SJCRH30 (cell line): ENCODE measurements around the gene KIF1B. TPM values are rescaled to one million over a fixed set of nuclear protein-coding genes. Genes with fewer than 3 reads are reported as not detected.
"Not testable (repeated sequence)": the region's sequence is repeated elsewhere in the genome, so short reads cannot be mapped to it uniquely, and the experiment has no call there.

Experiments
- DNase-seq, 2 experiments: peaks; one replicate each; pipeline ENCODE4 v3.0.0-alpha.2; 2015 to 2020
- H3K27ac ChIP-seq: fragments of 250-450 bp; sonication (Bioruptor Pico); 2 replicates; pipeline ENCODE4 v1.5.1; 2020; ENCODE audit warnings: mild to moderate bottlenecking, moderate library complexity
- H3K27me3 ChIP-seq: fragments of 250-450 bp; sonication (Bioruptor Pico); 2 replicates; pipeline ENCODE4 v1.5.1; 2020; ENCODE audit warnings: mild to moderate bottlenecking, moderate library complexity
- H3K36me3 ChIP-seq: fragments of 250-450 bp; sonication (Bioruptor Pico); 2 replicates; pipeline ENCODE4 v1.5.1; 2020; ENCODE audit warnings: mild to moderate bottlenecking, moderate library complexity
- H3K4me1 ChIP-seq: fragments of 250-450 bp; sonication (Bioruptor Pico); 2 replicates; pipeline ENCODE4 v1.5.1; 2020; ENCODE audit warnings: mild to moderate bottlenecking, moderate library complexity
- H3K4me3 ChIP-seq: fragments of 250-450 bp; sonication (Bioruptor Pico); 2 replicates; pipeline ENCODE4 v1.5.1; 2020; ENCODE audit warnings: mild to moderate bottlenecking, moderate library complexity
- H3K9me3 ChIP-seq: fragments of 250-450 bp; sonication (Bioruptor Pico); replicated peaks from 2 replicates; pipeline ENCODE4 v1.5.1; 2020; ENCODE audit warnings: mild to moderate bottlenecking, moderate library complexity
- total RNA-seq: library from RNA; depleted of rRNA; stranded (reverse); fragments of >200 nt; shearing (Covaris generic); gene quantifications from 2 replicates; pipeline ENCODE4 v1.2.3, GENCODE V29; 2014

KIF1B gene
- total RNA-seq, 1 experiment from 2014 or later = 54.8 TPM

DNA sequence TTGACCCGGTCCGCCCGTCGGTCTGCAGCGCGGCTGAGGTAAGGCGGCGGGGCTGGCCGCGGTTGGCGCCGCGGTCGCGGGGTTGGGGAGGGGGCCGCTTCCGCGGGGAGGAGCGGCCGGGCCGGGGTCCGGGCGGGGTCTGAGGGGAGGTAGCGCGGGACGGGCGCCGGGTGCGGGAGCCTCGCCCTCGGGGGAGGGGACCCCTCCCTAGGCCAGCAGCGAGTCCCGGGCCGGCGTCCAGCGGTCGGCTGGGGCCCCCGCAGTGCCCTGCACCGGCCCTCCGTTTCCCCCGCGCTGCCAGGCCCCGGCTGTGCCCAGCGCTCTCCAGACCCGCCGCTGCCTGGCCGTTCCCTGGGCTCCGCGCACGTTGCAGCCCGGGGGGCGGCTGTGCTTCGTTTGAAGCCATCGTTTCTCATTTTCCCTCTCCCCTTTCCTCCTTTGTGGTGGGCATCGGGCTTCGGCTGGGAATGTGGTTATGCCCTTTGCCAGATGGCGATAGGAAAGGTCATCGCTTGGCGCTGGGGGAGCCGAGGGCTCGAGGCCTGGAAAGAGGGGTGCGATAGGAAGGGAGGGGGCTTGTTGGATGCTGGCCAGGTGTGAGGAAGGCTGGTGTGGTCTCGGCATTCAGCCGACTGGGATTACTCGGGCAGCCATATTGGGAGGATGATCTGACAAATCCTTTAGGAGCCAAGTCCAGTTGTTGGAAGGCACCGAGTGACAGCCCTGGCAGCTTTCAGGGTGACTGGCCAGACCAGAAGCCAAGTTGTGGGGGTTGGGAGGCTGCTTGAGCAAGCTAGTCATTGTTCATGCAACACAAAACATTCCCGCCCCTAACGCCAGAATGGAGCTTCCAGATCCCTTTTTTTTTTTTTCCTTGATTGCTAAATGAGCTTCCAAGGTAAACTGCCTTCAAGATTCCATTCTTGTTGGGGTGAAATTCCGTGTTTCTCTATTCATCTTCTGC is 753 bp downstream of the KIF1B start:
- DNase-seq = peak; percentile 79 to 86
- Histone ChIP-seq H3K36me3 (peaks cover 2% of the 10 kb centered on the region; the same call in 1 of the 2 replicates), H3K27me3 (no peaks in the 10 kb centered on the region), H3K4me3 (peak overlapping the region; percentile 98), H3K4me1 (peaks cover 9% of the 10 kb centered on the region), H3K27ac (peak overlapping the region; percentile 89), H3K9me3 (no peaks in the 10 kb centered on the region)

DNA sequence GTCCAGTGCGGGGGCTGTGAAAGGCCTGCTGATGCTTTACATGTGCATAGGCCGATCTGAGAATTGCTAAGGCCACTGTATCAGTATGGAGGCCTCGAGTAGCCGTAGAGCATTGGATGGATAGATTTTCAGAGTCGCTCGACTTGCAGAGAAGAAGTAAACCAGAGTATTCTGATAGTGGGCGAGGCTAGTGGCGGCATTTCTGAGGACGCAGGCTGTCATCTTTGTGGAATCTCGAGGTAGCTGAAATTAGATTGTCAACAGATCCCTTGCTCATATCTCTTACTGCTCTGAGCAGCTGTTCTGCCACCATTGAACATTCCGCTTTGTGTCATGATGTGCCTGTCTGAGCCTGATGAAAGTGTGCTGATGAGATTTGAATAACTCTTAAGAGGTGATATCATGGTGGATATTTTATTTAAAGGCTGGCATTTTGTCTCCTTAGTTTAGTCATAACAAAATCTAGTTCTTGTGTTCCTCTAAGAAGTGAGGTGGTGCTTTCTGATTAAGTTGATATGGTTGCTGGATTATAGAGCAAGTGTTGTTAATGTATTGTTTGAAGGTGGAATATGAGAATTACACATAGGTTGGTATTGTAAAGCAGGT is 1.5 kb downstream of the KIF1B start:
- H3K36me3 ChIP-seq = peaks cover 2% of the 10 kb centered on the region; the same call in 1 of the 2 replicates
- H3K4me1 ChIP-seq = peaks cover 9% of the 10 kb centered on the region
- no peaks in the 10 kb centered on the region for H3K27me3 ChIP-seq
- no peaks in the 10 kb centered on the region for H3K9me3 ChIP-seq
- peak overlapping the region; percentile 89 for H3K27ac ChIP-seq
- H3K4me3 ChIP-seq = peak overlapping the region; percentile 98
- DNase-seq = peak; percentile 62 to 74

DNA sequence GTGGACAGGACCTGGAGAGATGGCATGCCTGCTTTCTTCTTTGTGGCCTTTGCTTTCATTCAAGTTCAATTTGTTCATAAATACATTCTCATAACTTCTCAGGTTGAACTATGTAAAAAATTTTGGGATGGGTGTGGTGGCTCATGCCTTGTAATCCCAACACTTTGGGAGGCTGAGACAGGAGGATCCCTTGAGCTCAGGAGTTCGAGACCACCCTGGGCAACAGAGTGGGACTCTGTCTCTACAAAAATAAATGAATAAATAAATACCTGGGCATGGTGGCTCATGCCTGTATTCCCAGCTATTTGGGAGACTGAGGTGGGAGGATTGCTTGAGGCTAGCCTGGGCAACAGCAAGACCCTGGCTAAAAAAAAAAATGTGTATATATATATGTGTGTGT is 2.1 kb downstream of the KIF1B start:
- peak overlapping the region; percentile 89 for H3K27ac ChIP-seq
- H3K27me3 ChIP-seq = no peaks in the 10 kb centered on the region
- no peaks in the 10 kb centered on the region for H3K9me3 ChIP-seq
- H3K4me1 ChIP-seq = peaks cover 9% of the 10 kb centered on the region
- H3K36me3 ChIP-seq = peaks cover 2% of the 10 kb centered on the region; the same call in 1 of the 2 replicates
- no peak for DNase-seq
- H3K4me3 ChIP-seq = peak overlapping the region; percentile 98

DNA sequence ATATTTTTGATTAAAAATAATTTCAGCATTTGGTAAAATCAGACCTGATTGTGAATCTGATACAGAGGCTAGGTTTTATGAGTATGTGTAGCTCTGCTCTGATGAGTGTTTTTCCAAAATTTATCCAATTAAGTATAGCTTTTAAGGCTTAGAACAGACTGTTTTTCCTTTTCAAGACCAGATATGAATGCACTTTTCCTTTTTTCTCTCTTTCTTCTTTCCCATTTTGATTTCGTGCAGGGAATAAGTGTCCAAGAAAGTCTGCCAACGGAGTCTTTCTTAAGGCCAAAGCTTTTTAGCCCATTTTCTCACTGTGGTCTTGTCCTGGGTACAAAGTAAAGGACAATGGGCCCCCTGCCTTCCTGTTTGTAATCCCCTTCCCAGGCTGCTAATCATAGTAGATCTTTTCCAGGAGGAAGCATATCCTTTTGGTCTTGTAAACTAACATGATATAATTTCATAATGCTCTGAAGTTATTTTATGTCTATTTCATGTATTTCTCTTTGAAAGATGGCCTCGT is 2.9 kb downstream of the KIF1B start:
- H3K36me3 ChIP-seq = peaks cover 2% of the 10 kb centered on the region; the same call in 1 of the 2 replicates
- H3K4me1 ChIP-seq = peaks cover 9% of the 10 kb centered on the region
- H3K4me3 ChIP-seq = no peak overlapping the region
- H3K27ac ChIP-seq = no peak overlapping the region
- no peaks in the 10 kb centered on the region for H3K27me3 ChIP-seq
- no peaks in the 10 kb centered on the region for H3K9me3 ChIP-seq
- DNase-seq = no peak

GRCh38 chr1:10216090-10216749 is 5.8 kb downstream of the KIF1B start:
- H3K36me3 ChIP-seq = no peaks in the 10 kb centered on the region; the same call in 1 of the 2 replicates
- no peak overlapping the region for H3K4me3 ChIP-seq
- no peaks in the 10 kb centered on the region for H3K9me3 ChIP-seq
- H3K27me3 ChIP-seq = no peaks in the 10 kb centered on the region
- peaks cover 9% of the 10 kb centered on the region for H3K4me1 ChIP-seq
- no peak for DNase-seq
- H3K27ac ChIP-seq = no peak overlapping the region

DNA sequence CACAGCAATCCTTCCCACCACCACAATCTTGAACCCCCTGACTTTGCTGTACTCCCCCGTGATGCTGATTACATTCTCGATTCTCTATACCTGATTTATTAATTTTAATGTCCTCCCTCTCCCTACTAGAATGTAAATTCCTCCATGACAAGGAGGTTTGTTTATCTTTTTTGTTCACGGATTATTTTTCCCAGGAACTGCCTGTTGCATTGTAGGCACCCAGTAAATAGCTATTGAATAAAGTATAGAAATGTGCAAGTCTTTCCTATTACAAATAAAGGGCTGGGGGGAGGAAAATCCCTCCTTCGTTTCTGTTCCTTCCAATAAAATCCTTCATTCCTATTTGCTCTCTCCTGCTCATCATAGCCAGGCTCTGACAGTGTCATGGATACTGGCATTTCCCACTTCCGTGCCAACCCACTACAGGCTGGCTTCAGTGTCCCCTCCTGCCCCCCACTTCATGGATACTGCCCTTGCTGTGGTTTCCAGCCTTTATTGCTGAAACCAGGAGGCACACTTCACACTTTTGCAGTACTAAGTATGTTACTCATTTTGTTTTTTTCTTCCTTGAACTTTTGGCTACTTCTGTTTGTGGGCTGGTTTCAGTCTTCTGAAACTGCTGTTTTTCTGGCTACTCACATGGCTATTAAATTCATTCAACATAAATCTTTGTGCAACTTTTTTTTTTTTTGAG is 7.5 kb downstream of the KIF1B start:
- Histone ChIP-seq H3K27me3 (no peaks in the 10 kb centered on the region), H3K9me3 (no peaks in the 10 kb centered on the region), H3K27ac (no peak overlapping the region), H3K4me3 (no peak overlapping the region), H3K4me1 (peaks cover 9% of the 10 kb centered on the region), H3K36me3 (no peaks in the 10 kb centered on the region; the same call in 1 of the 2 replicates)
- no peak for DNase-seq

DNA sequence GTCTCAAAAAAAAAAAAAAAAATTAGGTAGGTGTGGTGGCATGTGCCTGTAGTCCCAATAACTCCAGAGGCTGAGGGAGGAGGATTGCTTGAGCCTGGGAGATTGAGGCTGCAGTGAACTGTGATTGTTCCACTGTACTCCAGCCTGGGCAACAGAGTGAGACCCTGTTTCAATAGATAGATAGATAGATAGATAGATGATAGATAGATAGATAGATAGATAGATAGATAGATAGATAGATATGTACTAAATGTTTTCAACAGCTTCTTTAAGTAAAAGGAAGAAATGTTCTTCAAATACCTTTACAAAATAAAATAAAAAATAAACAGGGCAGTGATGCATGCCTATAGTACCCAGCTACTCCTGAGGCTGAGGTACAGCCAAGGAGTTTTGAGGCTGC is 9.8 kb downstream of the KIF1B start:
- DNase-seq = no peak
- no peaks in the 10 kb centered on the region for H3K9me3 ChIP-seq
- no peak overlapping the region for H3K27ac ChIP-seq
- H3K4me3 ChIP-seq = no peak overlapping the region
- no peaks in the 10 kb centered on the region; the same call in 1 of the 2 replicates for H3K36me3 ChIP-seq
- H3K27me3 ChIP-seq = no peaks in the 10 kb centered on the region
- no peaks in the 10 kb centered on the region for H3K4me1 ChIP-seq

DNA sequence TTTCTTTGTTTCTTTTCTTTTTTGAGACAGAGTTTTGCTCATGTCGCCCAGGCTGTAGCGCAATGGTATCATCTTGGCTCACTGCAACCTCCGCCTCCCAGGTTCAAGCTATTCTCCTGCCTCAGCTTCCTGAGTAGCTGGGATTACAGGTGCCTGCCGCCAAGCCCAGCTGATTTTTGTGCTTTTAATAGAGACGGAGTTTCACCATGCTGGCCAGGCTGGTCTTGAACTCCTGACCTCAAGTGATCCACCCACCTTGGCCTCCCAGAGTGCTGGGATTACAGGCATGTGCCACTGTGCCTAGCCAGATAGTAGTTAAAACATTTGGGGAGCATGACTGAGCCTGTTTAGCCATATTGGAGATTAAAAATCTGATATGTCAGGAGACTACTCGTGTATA is 10.3 kb downstream of the KIF1B start:
- H3K9me3 ChIP-seq, H3K4me3 ChIP-seq, H3K36me3 ChIP-seq, H3K27ac ChIP-seq, H3K4me1 ChIP-seq, DNase-seq, H3K27me3 ChIP-seq: not testable (repeated sequence)

- Histone ChIP-seq H3K9me3 (no peaks in the 10 kb centered on the region), H3K4me1 (no peaks in the 10 kb centered on the region), H3K36me3 (no peaks in the 10 kb centered on the region), H3K27me3 (no peaks in the 10 kb centered on the region), H3K4me3 (no peak overlapping the region), H3K27ac (no peak overlapping the region)
- no peak for DNase-seq
Observed at GRCh38 chr1:10225573-10225972, 15.2 kb downstream of the KIF1B start.

DNA sequence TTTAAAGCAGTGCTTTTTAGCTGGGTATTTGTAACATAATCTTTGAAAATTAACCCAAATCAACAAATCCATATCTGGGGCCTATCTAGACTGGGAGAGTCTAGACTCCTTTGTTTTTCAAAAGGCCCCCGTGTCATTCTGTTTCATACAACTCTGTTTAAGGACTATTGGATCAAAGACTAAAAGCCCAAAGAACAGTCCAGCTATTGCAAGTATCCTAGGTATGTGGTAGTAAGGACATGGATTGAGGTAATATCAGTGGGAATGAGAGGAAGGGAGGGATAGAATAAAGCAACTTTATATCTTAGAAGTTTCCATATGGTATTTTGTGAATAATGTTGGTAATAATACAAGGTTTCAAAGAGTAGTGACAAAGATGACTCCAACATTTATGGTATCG is 18.2 kb downstream of the KIF1B start:
- Histone ChIP-seq H3K36me3 (peaks cover 10% of the 10 kb centered on the region; the same call in 1 of the 2 replicates), H3K4me3 (no peak overlapping the region)
- no peak for DNase-seq

DNA sequence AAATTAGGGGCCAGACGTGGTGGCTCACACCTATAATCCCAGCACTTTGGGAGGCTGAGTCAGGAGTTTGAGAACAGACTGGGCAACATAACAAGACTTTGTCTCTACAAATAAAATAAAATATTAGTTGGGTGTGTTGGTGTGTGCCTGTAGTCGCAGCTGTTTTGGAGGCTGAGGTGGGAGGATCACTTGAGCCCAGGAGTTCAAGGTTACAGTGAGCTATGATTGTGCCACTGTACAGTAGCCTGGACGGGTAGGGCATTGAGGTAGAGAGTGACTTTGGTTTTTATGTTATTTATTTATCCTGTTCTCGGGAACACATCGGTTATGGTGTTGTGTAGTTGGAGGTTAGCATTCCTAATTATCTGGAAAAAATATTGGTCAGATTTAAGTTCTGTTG is 19.5 kb downstream of the KIF1B start:
- H3K9me3 ChIP-seq = no peaks in the 10 kb centered on the region
- H3K4me3 ChIP-seq = no peak overlapping the region
- DNase-seq = no peak
- H3K36me3 ChIP-seq = peaks cover 11% of the 10 kb centered on the region; the same call in 1 of the 2 replicates
- H3K27me3 ChIP-seq = no peaks in the 10 kb centered on the region
- H3K4me1 ChIP-seq = no peaks in the 10 kb centered on the region
- no peak overlapping the region for H3K27ac ChIP-seq

More for the DNA sequence above, 18.2 kb downstream of the KIF1B start:
- H3K27me3 ChIP-seq = no peaks in the 10 kb centered on the region
- H3K27ac ChIP-seq = no peak overlapping the region
- no peaks in the 10 kb centered on the region for H3K9me3 ChIP-seq
- H3K4me1 ChIP-seq = no peaks in the 10 kb centered on the region

GRCh38 chr1:10232163-10232562 is 21.8 kb downstream of the KIF1B start:
- Histone ChIP-seq H3K27ac (no peak overlapping the region), H3K27me3 (no peaks in the 10 kb centered on the region), H3K9me3 (no peaks in the 10 kb centered on the region), H3K36me3 (peaks cover 23% of the 10 kb centered on the region), H3K4me1 (no peaks in the 10 kb centered on the region), H3K4me3 (no peak overlapping the region)
- DNase-seq = no peak

DNA sequence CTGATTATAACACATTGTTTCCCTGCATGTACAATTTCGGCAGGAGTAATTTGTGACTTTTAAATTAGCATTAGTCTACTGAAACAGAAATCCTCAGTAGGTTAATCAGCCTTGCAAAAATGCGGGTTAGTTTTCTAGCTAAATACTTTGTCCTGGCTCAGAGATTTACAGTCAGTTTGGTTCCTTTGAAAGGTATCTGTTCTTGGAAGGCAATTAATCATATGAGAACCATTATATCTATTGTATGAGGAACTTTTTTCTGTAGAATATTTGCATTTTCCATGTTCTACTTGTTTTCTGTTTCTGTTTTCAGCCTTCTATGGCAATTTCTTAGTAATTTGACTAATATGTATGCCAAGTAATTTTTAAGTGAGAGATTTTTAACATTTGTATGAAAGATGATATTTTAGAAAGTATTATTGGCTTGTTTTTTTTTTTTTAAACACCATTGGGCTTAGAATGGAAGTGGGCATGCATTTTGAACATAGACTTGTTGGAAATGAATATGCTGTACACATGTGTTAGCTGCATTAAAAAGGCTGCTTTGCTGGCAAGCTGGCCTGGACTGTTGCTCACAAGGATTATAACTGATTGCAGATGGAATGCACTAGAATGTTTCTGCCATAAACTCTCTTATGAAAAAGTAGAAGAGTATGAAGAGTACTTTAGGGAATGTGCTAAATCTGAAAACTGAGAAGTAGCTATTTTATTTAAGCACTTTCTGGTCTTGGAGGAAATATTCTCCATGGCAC is 26.2 kb downstream of the KIF1B start:
- no peak for DNase-seq
- H3K36me3 ChIP-seq = peaks cover 31% of the 10 kb centered on the region
- no peaks in the 10 kb centered on the region for H3K27me3 ChIP-seq
- no peaks in the 10 kb centered on the region for H3K9me3 ChIP-seq
- no peak overlapping the region for H3K4me3 ChIP-seq
- no peak overlapping the region for H3K27ac ChIP-seq
- no peaks in the 10 kb centered on the region for H3K4me1 ChIP-seq

DNA sequence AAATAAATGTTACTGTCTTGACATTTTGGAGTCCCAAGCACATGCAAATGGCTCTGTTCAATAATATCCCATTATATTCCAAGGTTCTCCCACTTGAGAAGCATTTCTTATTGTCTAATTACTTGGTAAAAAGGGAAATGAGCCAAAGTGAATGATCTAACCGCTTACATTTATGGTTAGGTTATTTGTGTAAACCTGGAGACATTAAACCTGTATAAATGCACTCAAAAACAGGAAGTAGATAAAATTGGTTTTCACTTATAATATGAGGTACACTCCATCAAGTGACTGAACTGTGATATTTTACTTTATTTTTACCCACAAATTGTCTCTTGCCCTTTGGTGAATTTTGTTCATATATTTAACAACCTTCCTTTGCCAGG is 26.8 kb downstream of the KIF1B start:
- DNase-seq = no peak
- no peaks in the 10 kb centered on the region for H3K4me1 ChIP-seq
- no peaks in the 10 kb centered on the region for H3K27me3 ChIP-seq
- peaks cover 31% of the 10 kb centered on the region for H3K36me3 ChIP-seq
- no peak overlapping the region for H3K4me3 ChIP-seq
- no peaks in the 10 kb centered on the region for H3K9me3 ChIP-seq
- no peak overlapping the region for H3K27ac ChIP-seq
